ENCODE data around the gene SLC25A14. TPM values are rescaled to one million over a fixed set of nuclear protein-coding genes. Genes with fewer than 3 reads are reported as not detected.
"Not testable (repeated sequence)": the region's sequence is repeated elsewhere in the genome, so short reads cannot be mapped to it uniquely, and the experiment has no call there.

SLC25A14 gene
- total RNA-seq, 4 donors from 2014 or later: 6.2 to 8.4 (median 6.4) TPM

DNA sequence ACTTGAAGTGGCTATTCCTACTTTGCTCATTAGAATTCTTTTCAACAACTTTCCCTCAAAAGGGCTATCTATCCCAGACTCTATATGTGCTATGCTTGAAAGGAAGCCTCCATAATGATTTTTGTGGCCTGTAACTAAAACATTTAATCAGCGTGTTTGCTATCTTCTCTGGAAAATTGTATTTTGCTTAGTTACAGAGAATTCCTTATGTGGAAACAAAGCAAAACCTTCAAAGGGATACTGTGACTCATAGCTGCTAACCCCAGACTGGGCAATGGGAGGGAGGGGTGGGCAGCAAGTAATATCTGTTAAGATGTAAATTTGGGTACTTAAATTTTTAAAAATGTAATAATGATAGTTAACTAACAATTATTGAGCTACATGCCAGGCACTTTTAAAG, 3.7 kb downstream of the SLC25A14 start:
- no peak overlapping the region for H3K27ac ChIP-seq
- TF ChIP-seq, protein P1, sequence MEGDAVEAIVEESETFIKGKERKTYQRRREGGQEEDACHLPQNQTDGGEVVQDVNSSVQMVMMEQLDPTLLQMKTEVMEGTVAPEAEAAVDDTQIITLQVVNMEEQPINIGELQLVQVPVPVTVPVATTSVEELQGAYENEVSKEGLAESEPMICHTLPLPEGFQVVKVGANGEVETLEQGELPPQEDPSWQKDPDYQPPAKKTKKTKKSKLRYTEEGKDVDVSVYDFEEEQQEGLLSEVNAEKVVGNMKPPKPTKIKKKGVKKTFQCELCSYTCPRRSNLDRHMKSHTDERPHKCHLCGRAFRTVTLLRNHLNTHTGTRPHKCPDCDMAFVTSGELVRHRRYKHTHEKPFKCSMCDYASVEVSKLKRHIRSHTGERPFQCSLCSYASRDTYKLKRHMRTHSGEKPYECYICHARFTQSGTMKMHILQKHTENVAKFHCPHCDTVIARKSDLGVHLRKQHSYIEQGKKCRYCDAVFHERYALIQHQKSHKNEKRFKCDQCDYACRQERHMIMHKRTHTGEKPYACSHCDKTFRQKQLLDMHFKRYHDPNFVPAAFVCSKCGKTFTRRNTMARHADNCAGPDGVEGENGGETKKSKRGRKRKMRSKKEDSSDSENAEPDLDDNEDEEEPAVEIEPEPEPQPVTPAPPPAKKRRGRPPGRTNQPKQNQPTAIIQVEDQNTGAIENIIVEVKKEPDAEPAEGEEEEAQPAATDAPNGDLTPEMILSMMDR (IDR thresholded peaks at IDR 0.05): no peak
- no peak for TF ChIP-seq POLR2A (IDR thresholded peaks at IDR 0.05)
- intact Hi-C loops (cut with DNase I): no loop called here
- WGBS, 2 donors: 75 to 86% methylated on average over 1 of the region's 1 CpG
- no peak for DNase-seq
- H3K36me3 ChIP-seq: no peaks in the 10 kb centered on the region
- no peaks in the 10 kb centered on the region for H3K9me3 ChIP-seq
- H3K4me1 ChIP-seq: peaks cover 0 to 14% (median 0%) of the 10 kb centered on the region in 3 donors
- H3K27me3 ChIP-seq: no peaks in the 10 kb centered on the region
- no peak overlapping the region for H3K4me3 ChIP-seq

DNA sequence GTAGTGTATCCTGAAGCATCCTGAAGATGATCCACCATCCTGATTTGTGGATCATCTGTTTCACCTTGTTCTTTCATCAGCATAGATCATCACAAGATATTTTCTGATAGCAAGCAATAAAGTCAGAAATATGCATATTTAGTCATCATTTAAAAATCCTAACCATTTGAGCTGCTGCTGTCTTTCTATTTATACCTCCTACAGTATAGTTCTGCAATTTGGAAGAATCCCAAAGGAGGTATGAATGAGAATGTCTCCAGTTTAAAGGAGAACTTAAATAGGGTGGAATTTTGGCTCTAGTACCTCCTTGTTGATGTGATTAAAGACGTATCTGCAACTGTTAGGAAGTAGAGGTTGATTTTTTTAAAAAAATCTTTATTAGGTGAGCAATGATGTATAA, 7.6 kb downstream of the SLC25A14 start:
- WGBS, 2 donors: 33 to 73% methylated on average over 1 of the region's 1 CpG
- H3K9me3 ChIP-seq: no peaks in the 10 kb centered on the region
- TF ChIP-seq, protein P1 (IDR thresholded peaks at IDR 0.05): no peak
- no peak for TF ChIP-seq POLR2A (IDR thresholded peaks at IDR 0.05)
- H3K27me3 ChIP-seq: no peaks in the 10 kb centered on the region
- H3K27ac ChIP-seq: no peak overlapping the region
- DNase-seq: no peak
- H3K36me3 ChIP-seq: peaks cover 0 to 16% (median 0%) of the 10 kb centered on the region in 3 donors
- intact Hi-C loops (cut with DNase I): no loop called here
- no peak overlapping the region for H3K4me3 ChIP-seq
- no peaks in the 10 kb centered on the region for H3K4me1 ChIP-seq

DNA sequence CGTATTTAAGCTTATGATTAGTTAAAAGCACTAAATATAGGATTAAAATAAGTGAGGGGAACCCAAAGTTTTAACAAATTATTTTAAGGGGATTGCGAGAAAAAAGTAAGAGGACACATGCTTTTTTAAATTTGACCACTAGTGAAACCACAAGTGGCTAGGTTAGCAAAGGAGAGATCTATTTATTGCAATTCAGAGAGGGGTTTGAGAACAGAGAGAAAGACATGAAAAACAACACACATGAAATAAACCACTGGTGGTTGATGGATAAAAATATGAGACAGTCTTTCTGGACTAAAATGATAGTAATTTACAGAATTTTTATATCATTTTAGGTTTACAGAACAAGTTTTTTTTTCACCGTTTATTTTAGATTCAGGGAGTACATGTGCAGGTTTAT, 11.8 kb downstream of the SLC25A14 start:
- TF ChIP-seq, protein P1 (IDR thresholded peaks at IDR 0.05): no peak
- no peak for TF ChIP-seq POLR2A (IDR thresholded peaks at IDR 0.05)
- Histone ChIP-seq H3K27ac (no peak overlapping the region), H3K4me3 (no peak overlapping the region), H3K27me3 (no peaks in the 10 kb centered on the region), H3K9me3 (no peaks in the 10 kb centered on the region), H3K36me3 (peaks cover 0 to 16% (median 0%) of the 10 kb centered on the region in 3 donors), H3K4me1 (no peaks in the 10 kb centered on the region)
- intact Hi-C loops (cut with DNase I): no loop called here
- 73 to 92% methylated on average over 3 of the region's 3 CpGs for WGBS, 2 donors
- no peak for DNase-seq

DNA sequence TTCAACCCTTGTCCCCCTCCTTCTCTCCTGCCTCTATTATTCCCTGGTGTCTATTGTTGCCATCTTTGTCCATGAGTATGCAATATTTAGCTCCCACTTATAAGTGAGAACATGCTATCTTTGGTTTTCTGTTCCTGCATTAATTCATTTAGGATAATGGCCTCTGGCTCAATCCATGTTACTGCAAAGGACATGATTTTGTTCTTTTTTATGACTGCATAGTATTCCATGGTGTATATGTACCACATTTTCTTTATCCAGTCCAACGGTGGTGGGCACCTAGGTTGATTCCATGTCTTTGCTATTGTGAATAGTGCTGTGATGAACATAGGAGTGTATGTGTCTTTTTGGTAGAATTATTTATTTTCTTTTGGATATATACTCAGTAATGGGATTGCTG, 12.3 kb downstream of the SLC25A14 start:
- H3K4me1 ChIP-seq; H3K4me3 ChIP-seq; DNase-seq; H3K27me3 ChIP-seq; H3K9me3 ChIP-seq; H3K27ac ChIP-seq; intact Hi-C loops (cut with DNase I): not testable (repeated sequence)
- H3K36me3 ChIP-seq: peaks cover 0 to 16% (median 0%) of the 10 kb centered on the region in 3 donors
- 58 to 100% methylated on average over 1 of the region's 1 CpG for WGBS, 2 donors

DNA sequence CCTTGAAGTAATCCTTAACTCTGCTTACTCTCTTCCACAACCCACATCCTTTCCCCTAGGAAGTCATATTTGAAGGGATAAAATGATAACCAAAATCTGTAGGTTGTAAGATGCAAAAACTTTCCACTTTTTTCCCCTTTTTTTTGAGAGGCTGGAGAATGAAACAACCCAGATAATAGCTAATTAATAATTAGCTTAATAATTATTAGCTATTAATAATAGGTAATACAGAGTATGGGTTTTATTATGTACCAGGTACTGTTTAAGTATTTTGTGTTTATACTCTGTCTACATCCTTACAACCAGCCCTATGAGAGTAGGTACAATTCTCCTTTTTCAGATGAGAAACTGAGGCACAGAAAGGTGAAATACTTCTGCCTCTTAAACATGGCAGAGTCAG, 36.4 kb downstream of the SLC25A14 start:
- H3K4me3 ChIP-seq: no peak overlapping the region
- no peaks in the 10 kb centered on the region for H3K27me3 ChIP-seq
- no peak for DNase-seq
- no peaks in the 10 kb centered on the region for H3K9me3 ChIP-seq
- H3K27ac ChIP-seq: no peak overlapping the region
- TF ChIP-seq POLR2A (IDR thresholded peaks at IDR 0.05): no peak
- TF ChIP-seq, protein P1 (IDR thresholded peaks at IDR 0.05): no peak
- no peaks in the 10 kb centered on the region for H3K4me1 ChIP-seq
- H3K36me3 ChIP-seq: peaks cover 0 to 16% (median 0%) of the 10 kb centered on the region in 3 donors
- intact Hi-C loops (cut with DNase I): no loop called here

DNA sequence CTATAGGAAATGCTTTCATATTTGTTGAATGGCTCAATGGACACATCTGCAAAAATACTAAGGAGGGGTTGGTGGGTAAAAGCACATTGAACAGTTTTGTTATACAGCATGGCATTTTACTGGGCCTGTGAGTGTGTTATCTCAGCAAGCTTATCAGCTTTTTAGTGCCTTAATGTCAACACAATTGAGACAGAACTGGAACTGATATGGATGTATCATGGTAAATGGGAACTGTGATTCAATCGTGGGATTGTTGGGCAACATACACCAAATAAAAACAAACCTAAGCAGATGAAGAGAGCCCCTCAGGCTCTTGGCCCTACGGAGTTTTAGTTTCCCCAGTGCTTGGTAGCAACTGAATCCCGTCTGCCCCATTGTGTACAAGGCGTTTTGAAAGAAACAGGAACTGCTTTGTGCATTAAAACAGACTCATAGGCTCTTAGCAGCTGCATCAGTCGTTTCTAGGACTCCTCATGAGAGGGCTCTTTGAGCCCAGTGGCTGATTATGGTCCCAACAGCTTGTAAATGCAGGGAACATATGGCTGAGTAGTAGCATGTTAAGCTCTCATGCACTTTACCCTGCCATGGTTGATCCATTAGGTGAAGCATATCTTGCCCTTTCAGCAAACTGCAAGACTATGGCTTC, 38.4 kb downstream of the SLC25A14 start:
- intact Hi-C loops (cut with DNase I): no loop called here
- no peaks in the 10 kb centered on the region for H3K36me3 ChIP-seq
- no peaks in the 10 kb centered on the region for H3K27me3 ChIP-seq
- H3K27ac ChIP-seq: no peak overlapping the region
- H3K4me3 ChIP-seq: no peak overlapping the region
- 48 to 67% methylated on average over 3 to 5 of the region's 5 CpGs for WGBS, 2 donors
- no peaks in the 10 kb centered on the region for H3K4me1 ChIP-seq
- H3K9me3 ChIP-seq: no peaks in the 10 kb centered on the region
- TF ChIP-seq POLR2A (IDR thresholded peaks at IDR 0.05): no peak
- TF ChIP-seq, protein P1 (IDR thresholded peaks at IDR 0.05): no peak
- no peak for DNase-seq

All from esophagus squamous epithelium (tissue), 5 donors.